NT2/D1 (cell line): ENCODE results near the gene LTBP1.

Experiments
- SUZ12 ChIP-seq: IDR thresholded peaks from 2 replicates; pipeline ENCODE4 v1.6.1; 2011; ENCODE audit not compliant: insufficient read length, insufficient read depth; ENCODE audit errors: extremely low read depth
- YY1 ChIP-seq: IDR thresholded peaks from 2 replicates; pipeline ENCODE4 v1.6.1; 2011; ENCODE audit not compliant: insufficient read length, insufficient read depth
- ZNF274 ChIP-seq: IDR thresholded peaks from 2 replicates; pipeline ENCODE4 v1.6.1; 2011; ENCODE audit warnings: mild to moderate bottlenecking, low read depth, low read length

GRCh38 chr2:33094303-33094702 lies 147.6 kb downstream of the LTBP1 start:
- TF ChIP-seq SUZ12 (no peak), YY1 (no peak), ZNF274 (no peak)
